HG02678 (cell line): ENCODE measurements around the gene ATG4C.

Experiments
- ATAC-seq: cut with Tn5 transposase; IDR thresholded peaks from one replicate; pipeline ENCODE4 v1.9.1; 2021; ENCODE audit warnings: mild to moderate bottlenecking, moderate library complexity; ENCODE audit not compliant: unreplicated experiment

Gene ATG4C

DNA sequence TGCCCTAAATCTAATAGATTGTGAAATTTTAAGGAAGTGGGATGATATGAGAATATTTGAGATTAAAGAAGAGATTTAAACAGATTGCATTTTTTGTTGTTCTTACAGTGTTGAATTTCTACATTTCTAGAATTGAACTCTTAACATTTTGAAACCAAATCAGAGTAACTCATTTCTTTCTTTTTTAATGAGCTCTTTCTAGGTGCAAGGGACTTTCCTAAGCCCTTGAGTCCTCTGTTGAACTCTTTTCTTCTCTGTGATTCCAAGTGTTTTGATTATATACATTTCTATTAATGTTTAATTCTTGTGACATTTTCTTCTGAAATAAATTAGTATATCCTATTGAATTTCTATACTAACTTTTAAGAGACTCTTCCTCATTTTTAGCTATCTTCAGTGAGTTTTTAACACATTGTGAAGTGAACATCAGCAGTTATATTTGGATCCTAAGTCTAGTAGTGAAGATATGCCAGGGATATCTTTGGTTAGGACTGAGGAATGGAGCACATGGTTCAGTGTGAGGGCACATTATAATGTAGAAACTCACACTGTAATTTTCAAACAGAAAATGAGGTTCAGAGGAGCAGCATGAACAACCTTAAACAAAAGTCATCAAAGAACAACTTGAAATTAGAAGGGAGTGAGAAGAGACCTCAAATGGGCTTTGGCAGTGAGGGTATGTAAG is 53.1 kb downstream of the ATG4C start:
- no peak for ATAC-seq

GRCh38 chr1:62840555-62840954 is 56.6 kb downstream of the ATG4C start:
- no peak for ATAC-seq

GRCh38 chr1:62841587-62842169 is 57.7 kb downstream of the ATG4C start:
- ATAC-seq: peak; percentile 60

DNA sequence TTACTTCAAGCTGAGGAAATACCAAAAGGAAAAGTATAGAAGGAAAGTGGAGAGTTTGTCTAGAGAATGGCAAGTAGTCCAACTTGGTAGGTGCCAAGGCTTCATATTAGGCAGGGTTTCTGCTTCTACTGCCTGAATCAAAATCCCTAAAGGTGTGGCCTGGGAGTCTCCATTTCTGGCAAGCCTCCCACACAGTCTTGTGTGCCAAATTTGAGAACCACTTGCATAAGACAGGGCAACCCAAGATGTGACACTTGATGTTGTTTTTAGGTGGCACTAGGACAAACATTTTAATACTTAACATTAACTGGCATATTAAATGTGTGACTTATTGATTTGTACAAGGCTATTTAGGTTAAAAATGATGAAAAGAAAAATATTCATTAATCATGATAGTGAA is 60.1 kb downstream of the ATG4C start:
- ATAC-seq: no peak

- ATAC-seq: no peak
These were observed 65.1 kb downstream of the ATG4C start for GRCh38 chr1:62849031-62849430.

DNA sequence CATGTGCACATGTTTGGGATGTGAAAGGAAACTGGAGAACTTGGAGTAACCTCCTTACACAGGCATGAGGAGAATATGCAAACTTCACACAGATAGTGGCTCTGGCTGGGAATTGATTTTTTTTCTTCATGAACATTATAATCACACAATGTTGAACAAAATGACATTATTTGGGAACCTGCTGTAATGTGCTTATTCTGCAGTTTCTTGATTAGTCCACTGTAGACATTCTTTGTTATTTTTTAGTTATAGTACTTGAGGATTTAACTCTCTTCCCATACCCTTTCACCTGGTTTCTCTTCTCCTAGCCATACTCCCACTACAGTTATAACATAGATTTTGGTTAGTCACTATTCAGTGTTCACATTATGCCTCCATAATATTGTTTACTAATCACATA is 68.3 kb downstream of the ATG4C start:
- ATAC-seq: no peak

DNA sequence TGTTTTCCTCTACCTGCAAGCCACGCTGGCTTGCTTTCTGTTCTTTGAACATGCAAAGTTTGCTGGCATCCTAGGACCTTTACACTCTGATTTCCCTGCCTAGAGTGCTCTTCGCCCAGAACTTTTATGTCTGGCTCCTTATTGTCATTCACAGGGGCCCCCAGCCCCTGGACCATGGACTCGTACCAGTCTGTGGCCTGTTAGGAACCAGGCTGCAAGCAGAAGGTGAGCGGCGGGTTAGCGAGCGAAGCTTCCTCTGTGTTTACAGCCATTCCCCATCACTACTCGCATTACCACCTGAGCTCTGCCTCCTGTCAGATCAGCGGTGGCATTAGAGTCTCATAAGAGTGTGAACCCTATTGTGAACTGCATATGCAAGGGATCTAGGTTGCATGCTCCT is 73.0 kb downstream of the ATG4C start:
- no peak for ATAC-seq

DNA sequence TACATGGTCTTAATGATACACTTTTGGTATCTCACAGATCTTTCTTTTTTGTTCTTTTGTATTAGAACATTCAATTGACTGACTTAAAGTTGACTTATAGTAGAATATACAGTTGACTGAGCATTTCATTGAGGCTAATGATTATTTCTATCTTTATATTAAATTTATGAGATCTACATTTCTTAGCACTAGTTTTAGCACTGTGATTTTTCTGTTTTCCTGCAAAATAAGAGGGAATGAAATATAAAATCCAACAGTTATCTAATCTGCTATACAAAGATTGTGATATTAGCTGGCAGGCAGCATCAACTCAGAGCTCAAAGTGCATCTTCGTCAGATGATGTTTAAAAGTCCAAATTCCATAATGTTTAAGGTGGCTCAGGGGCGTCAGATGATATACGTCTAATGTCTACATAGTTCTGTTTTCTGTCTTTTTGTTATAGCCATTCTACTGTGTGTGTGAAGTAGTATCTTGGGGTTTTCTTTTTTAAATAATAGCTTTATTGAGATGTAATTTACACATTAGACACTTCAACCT is 85.4 kb downstream of the ATG4C start:
- ATAC-seq: no peak

DNA sequence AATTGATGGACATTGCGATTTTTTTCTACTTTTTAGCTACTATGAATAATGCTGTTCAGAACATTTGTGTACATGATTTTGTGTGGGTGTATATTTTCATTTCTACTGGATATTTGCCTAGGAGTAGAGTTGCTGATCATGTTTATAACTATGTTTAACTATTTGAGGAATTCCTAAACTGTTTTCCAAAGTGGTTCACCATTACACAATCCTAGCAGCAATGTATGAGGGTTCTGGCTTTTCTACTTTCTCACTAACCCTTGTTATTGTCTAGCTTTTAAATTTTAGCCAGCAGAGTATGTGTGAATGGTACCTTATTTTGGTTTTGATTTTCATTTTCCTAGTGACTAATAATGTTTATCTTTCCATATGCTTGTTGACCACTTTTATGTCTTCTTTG is 86.2 kb downstream of the ATG4C start:
- no peak for ATAC-seq

GRCh38 chr1:62875676-62876075 is 91.7 kb downstream of the ATG4C start:
- no peak for ATAC-seq

DNA sequence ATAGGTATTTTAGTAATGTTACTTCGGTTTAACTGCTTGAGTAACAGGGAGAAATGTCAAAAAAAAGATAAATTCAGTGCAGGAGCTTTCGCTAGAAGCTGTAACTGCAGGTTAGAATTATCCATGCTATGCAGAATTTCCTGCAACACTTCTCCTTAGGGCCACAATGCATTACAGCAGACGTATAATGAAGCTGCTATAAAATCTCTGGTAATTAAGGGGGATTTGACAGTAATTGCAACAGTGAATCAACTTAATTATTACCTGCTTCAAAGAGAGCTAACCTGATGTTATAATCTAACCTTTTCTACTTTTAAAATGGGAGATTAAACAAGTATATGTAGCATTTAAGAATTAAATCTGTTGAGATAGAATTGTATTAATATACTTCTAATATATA is 92.6 kb downstream of the ATG4C start:
- no peak for ATAC-seq

DNA sequence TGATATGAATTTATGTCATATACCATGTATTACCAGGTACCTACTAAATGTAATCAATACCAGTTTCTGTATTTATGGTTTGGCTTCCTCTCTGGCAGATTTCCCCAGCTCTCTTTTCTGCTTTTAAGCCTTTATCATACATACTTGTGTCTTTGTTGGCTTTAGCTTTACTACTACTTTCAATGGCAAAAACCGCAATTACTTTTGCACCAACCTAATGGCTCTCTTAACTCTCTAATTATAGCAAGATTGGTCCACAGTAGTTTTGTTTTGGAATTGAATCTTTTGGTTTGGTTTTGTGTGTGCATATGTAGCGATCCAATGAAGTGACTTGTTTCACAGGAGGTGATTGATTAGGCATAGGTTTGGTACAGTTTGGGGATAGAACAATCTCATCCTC is 93.6 kb downstream of the ATG4C start:
- no peak for ATAC-seq

- no peak for ATAC-seq
These were observed 96.0 kb downstream of the ATG4C start for GRCh38 chr1:62879962-62880361.

- no peak for ATAC-seq
These were observed 98.5 kb downstream of the ATG4C start for GRCh38 chr1:62882201-62883104.

GRCh38 chr1:62884156-62884740 is 100.3 kb downstream of the ATG4C start:
- ATAC-seq: no peak

- no peak for ATAC-seq
These were observed 104.0 kb downstream of the ATG4C start for GRCh38 chr1:62887799-62888507.

DNA sequence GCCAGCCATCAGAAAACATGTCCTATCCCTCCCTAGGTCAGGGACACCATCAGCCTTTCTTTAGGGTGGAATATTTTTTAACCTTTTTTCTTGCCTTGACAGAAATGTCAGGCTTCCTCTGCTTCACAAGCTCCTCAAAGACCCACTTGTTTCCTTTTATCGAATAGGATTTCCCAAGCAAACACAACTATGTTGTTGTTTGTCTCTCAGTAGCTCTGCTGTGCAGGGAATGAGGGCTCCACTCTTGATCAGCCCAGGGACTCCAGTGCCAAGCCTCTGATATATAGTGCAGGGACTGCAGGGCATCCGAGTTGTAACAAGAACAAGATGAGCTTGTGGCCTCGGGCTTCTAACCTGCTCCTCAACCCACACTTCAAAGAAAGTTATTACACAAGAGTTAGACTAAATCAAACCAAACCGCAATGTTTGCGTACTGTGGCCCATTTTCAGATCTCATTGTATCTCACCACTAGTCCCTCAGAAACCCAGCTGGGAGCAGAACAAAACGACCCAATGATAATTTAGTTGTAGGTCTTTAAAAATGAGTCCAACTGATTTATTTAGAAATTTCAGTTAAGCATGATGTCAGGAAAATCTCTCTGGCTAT is 108.1 kb downstream of the ATG4C start:
- ATAC-seq: no peak

DNA sequence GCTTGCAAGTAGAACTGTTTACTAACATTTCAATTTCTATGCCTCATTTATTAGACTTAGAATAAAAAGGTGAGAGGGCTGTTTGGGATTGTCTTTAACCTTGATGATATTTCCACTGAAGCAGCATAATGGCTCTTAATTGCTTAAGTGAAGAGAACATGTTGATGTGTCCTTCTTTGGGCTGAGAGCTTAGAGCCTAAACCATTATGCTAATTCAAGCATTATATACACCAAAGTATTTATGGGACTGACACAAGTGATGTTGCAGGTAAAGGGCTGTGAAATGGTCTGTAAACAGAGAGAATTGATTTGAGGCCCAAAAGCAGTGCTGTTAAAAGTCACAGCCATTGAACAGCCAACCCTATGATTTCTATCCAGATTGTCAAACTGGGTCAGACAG is 113.9 kb downstream of the ATG4C start:
- ATAC-seq: no peak

DNA sequence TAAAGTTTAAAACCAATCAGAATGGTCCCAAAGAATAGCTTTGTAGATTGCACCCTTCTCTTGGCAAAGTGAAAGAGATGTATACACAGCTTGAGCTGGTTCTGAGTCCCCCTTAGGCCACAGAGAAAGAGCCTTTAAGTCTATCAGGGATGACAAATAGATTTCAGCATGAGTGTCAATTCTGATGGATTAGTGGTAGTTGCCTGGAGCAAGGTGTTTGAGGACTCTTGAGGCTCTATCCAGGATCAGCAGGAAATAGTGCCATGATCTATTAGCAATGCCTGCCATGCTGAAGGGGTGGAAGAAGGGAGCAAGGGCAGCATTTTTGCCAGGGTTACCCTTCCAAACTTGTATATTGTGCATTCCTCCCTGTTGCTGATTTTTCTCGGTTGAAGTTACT is 116.6 kb downstream of the ATG4C start:
- ATAC-seq: no peak

DNA sequence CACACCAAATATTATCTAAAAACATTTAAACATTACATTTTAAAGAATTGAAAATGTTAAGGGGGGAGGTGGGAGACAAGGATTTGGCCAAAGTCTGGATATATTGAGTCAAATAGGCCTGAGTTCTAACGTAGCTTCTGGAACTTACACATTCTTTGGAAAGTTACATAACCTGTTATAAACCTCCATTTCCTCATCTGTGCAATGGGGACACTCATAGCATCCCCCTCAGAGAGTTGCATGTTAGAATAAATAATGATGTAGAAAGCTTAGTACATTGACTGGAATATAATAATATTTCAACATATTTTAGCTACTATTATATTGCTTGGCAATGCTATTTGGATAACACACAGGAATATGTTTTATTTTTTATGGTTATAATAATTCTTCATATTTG is 117.7 kb downstream of the ATG4C start:
- ATAC-seq: no peak
